ENCODE results near the gene MYL12A. TPM values are rescaled to one million over a fixed set of nuclear protein-coding genes. Genes with fewer than 3 reads are reported as not detected.

The MYL12A gene
- polyA plus RNA-seq, 3 donors, result 469 to 1,360 (median 1,139) TPM

DNA sequence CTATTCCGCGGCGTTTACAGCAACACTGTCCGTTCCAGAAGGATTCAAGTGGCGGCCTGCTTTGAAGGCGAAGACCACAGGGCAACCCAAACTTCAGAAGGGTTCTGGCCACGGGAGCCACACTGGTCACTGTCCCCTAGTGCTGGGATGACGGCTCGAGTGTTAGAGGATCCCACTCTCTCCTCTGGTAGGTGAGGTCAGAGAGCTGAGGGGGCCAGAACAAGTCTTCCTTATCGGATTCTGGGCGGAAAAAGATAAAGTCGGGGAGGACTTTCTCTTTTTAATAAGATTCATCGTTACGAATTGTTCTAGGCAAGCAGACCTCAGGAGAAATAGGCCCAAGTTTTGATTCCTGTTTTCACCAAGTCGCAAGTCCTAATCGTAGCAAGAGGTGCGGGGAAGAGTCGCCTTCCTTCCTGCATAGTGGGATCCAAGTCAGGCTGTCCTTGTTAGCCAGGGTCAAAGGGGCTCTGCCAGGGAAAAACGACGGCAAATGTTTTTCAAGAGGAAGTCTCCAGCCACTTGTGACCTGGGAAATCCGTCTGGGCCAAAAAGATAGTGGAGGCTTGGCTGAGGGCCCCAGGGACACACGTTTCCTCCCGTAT lies 864 bp upstream of the MYL12A start:
- 4% methylated on average over 16 of the region's 23 CpGs for WGBS (ENCODE audit: insufficient coverage)
- Histone ChIP-seq H3K27ac (ENCODE audit: low read depth in 1 of 2, low read length in 2 of 2) (peak overlapping the region; percentile 95 to 96), H3K79me2 (ENCODE audit: insufficient read depth, low read length) (peaks cover 53% of the 10 kb centered on the region), H3K4me2 (replicated peaks; ENCODE audit: extremely low read depth, low read length, poor library complexity, severe bottlenecking) (peak overlapping the region; percentile 90), H3K27me3 (ENCODE audit: control insufficient read depth in 2 of 2, insufficient read depth in 2 of 2, low read length in 2 of 2) (no peaks in the 10 kb centered on the region), H3K9ac (ENCODE audit: insufficient read depth, low read length, poor library complexity, severe bottlenecking) (peak overlapping the region; percentile 87), H3K36me3 (replicated peaks in 1 of 2; ENCODE audit: control insufficient read depth in 1 of 2, insufficient read depth in 2 of 2, low read length in 2 of 2) (peaks cover 3 to 5% of the 10 kb centered on the region in 2 donors), H3K4me1 (ENCODE audit: control insufficient read depth in 1 of 2, insufficient read depth in 2 of 2, low read length in 2 of 2) (peaks cover 41 to 55% of the 10 kb centered on the region in 2 donors), H3K4me3 (replicated peaks in 1 of 3; ENCODE audit: low read depth in 2 of 3, low read length in 3 of 3) (peak overlapping the region; percentile 64 to 96 (median 93)), H4K20me1 (ENCODE audit: insufficient read depth, low read length) (peaks cover 36% of the 10 kb centered on the region), H3K9me3 (replicated peaks in 1 of 2; ENCODE audit: control insufficient read depth in 1 of 2, insufficient read depth in 1 of 2, low read length in 2 of 2) (peaks cover 0 to 4% of the 10 kb centered on the region in 2 donors), H2AFZ (ENCODE audit: insufficient read depth, low read depth, low read length, poor library complexity, severe bottlenecking) (peak overlapping the region; percentile 81)
- Mint-ChIP-seq H3K27me3 (ENCODE audit: low read depth in 3 of 3) (no peaks in the 10 kb centered on the region), H3K9me3 (peaks cover under 1 to 7% (median 4%) of the 10 kb centered on the region in 7 donors), H3K4me1 (peaks cover 43% of the 10 kb centered on the region), H3K36me3 (peaks cover 10 to 21% of the 10 kb centered on the region in 2 donors), H3K27ac (peak overlapping the region; percentile 90 to 98 (median 97)), H3K4me3 (peak overlapping the region; percentile 89 to 93)
- DNase-seq, result peak in 1 of 3 donors; percentile 47
- TF ChIP-seq CTCF (IDR thresholded peaks at IDR 0.05), result no peak
- intact Hi-C loops (cut with micrococcal nuclease), result loop anchor here (2.0 to 10.0 kb wide), 7 partner anchors 14 to 604 kb away; partner anchors contain the start of gene LPIN2 (in 1 of the 2)

- Mint-ChIP-seq H3K36me3 (peaks cover 7 to 17% of the 10 kb centered on the region in 2 donors), H3K4me1 (peaks cover 55% of the 10 kb centered on the region), H3K27ac (peak overlapping the region; percentile 90 to 98 (median 97)), H3K4me3 (peak overlapping the region; percentile 89 to 93), H3K27me3 (ENCODE audit: low read depth in 3 of 3) (no peaks in the 10 kb centered on the region), H3K9me3 (peaks cover 0 to 2% (median 0%) of the 10 kb centered on the region in 7 donors)
- H2AFZ ChIP-seq (ENCODE audit: insufficient read depth, low read depth, low read length, poor library complexity, severe bottlenecking), result peak overlapping the region; percentile 81
- H3K9me3 ChIP-seq (replicated peaks in 1 of 2; ENCODE audit: control insufficient read depth in 1 of 2, insufficient read depth in 1 of 2, low read length in 2 of 2), result no peaks in the 10 kb centered on the region
- peaks cover 9 to 11% of the 10 kb centered on the region in 2 donors for H3K36me3 ChIP-seq (replicated peaks in 1 of 2; ENCODE audit: control insufficient read depth in 1 of 2, insufficient read depth in 2 of 2, low read length in 2 of 2)
- peak overlapping the region; percentile 64 to 96 (median 93) for H3K4me3 ChIP-seq (replicated peaks in 1 of 3; ENCODE audit: low read depth in 2 of 3, low read length in 3 of 3)
- H3K79me2 ChIP-seq (ENCODE audit: insufficient read depth, low read length), result peaks cover 68% of the 10 kb centered on the region
- WGBS (ENCODE audit: insufficient coverage), result 0% methylated on average over 19 of the region's 22 CpGs
- H3K4me1 ChIP-seq (ENCODE audit: control insufficient read depth in 1 of 2, insufficient read depth in 2 of 2, low read length in 2 of 2), result peaks cover 41 to 59% of the 10 kb centered on the region in 2 donors
- peak overlapping the region; percentile 87 for H3K9ac ChIP-seq (ENCODE audit: insufficient read depth, low read length, poor library complexity, severe bottlenecking)
- H3K27me3 ChIP-seq (ENCODE audit: control insufficient read depth in 2 of 2, insufficient read depth in 2 of 2, low read length in 2 of 2), result no peaks in the 10 kb centered on the region
- peak in 2 of 3 donors; percentile 45 to 62 for DNase-seq
- peaks cover 50% of the 10 kb centered on the region for H4K20me1 ChIP-seq (ENCODE audit: insufficient read depth, low read length)
- intact Hi-C loops (cut with micrococcal nuclease), result loop anchor here (5.0 to 10.0 kb wide), 5 partner anchors 71 to 606 kb away; partner anchors contain the start of gene LPIN2 (in 1 of the 2)
- H3K4me2 ChIP-seq (replicated peaks; ENCODE audit: extremely low read depth, low read length, poor library complexity, severe bottlenecking), result peak overlapping the region; percentile 90
- TF ChIP-seq CTCF (IDR thresholded peaks at IDR 0.05), result no peak
- peak overlapping the region; percentile 95 to 96 for H3K27ac ChIP-seq (ENCODE audit: low read depth in 1 of 2, low read length in 2 of 2)
Observed at GRCh38 chr18:3248062-3248657, 559 bp downstream of the MYL12A start.

Data from CD14-positive monocyte (primary cell).